Measurements from ENCODE around the gene HTR2B. TPM values are rescaled to one million over a fixed set of nuclear protein-coding genes. Genes with fewer than 3 reads are reported as not detected.
"Not testable (repeated sequence)": the region's sequence is repeated elsewhere in the genome, so short reads cannot be mapped to it uniquely, and the experiment has no call there.

The HTR2B gene
- total RNA-seq (2014; rRNA removed; shearing (Covaris generic); ENCODE audit: low replicate concordance) = 0.12 and 0.51 TPM in 2 replicates

DNA sequence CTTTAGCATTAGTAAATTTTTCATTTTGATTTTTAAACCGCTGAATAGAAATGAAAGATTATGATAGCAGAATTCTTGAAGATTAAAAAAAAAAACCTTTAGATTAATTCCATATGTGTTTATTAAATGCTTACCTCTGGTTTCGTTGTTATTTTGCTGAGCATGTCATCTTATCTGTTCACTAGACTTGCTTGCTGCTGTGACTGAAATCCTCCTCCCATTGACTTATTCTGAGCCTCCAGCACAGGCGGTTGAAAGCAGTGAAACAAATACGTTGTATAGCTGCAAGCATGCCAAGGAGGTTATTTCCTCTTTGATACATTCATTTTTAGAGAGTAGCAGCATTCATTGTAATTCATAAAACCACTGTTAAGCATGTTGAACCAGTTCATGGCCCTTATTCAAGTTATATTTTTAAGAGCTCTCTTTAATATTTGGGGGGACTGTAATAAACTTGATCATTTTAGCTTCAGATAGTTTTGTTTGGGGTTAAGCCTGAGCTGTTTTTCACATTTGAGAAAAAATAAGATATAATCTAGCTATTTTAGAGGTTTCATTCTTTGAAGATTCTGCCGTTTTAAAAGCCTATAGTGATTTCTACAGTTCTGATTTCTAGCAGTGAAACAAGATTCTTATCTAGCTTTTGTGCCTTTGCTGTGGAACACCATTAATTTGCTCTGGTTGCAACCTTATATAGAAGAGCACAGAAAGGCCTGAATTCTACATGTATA lies at the start of gene HTR2B:
HTR2B (minus strand) TSS at position 205 of the 731 bp plus-strand sequence. CDS start 1,278 bp downstream, outside the sequence.
- in situ Hi-C loops (cut with HindIII; ENCODE audit: low pct_unique_long_range_greater_than_20kb, low sequenced_read_pairs) = no loop called here
- DNase-seq (ENCODE audit: low read depth) = no peak

GRCh38 chr2:231174211-231174651 lies 49.4 kb upstream of the HTR2B start:
- no peak for DNase-seq (ENCODE audit: low read depth)
- in situ Hi-C loops (cut with HindIII; ENCODE audit: low pct_unique_long_range_greater_than_20kb, low sequenced_read_pairs) = no loop called here

DNA sequence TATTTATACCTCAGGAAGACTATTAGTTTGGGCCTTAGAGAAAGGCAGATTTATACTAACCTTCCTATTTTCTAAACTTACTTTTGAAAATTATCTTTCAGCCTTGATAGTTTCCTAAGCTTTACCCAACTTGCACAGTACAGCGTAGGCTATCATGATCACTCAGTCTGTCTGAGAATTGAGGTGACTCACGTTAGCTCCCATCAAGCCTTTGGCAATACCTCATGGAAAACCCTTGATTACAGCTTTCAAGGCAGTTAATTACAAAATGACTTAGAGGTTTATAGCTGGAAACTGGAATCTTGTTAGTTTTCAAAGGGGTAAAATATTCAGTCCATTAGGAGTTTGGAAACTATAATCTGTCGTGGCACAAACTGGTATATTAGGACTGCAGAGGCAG lies 47.2 kb upstream of the HTR2B start:
- in situ Hi-C loops (cut with HindIII; ENCODE audit: low pct_unique_long_range_greater_than_20kb, low sequenced_read_pairs) = no loop called here
- DNase-seq (ENCODE audit: low read depth) = no peak

DNA sequence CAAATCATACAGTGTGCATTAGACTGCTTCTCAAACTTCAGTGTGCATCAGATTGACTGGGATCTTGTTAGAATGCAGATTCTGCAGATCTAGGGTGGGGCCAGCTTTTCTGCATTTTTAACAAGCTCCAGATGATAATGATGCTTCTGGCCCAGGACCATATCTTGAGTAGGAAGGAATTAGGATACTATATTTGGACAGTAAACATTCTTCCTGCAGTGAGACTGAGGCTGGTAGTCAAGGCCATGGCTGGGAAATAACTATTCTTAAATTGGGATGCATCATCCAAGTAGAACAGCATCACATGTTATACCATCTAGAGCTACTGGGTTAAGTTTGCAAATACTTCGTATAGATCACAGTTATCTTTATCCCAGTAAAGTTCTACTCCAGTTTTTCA lies 45.2 kb upstream of the HTR2B start:
- in situ Hi-C loops (cut with HindIII; ENCODE audit: low pct_unique_long_range_greater_than_20kb, low sequenced_read_pairs) = no loop called here
- DNase-seq (ENCODE audit: low read depth) = no peak

- in situ Hi-C loops (cut with HindIII; ENCODE audit: low pct_unique_long_range_greater_than_20kb, low sequenced_read_pairs) = no loop called here
- DNase-seq (ENCODE audit: low read depth) = no peak
Observed at GRCh38 chr2:231169488-231169887, 44.6 kb upstream of the HTR2B start.

DNA sequence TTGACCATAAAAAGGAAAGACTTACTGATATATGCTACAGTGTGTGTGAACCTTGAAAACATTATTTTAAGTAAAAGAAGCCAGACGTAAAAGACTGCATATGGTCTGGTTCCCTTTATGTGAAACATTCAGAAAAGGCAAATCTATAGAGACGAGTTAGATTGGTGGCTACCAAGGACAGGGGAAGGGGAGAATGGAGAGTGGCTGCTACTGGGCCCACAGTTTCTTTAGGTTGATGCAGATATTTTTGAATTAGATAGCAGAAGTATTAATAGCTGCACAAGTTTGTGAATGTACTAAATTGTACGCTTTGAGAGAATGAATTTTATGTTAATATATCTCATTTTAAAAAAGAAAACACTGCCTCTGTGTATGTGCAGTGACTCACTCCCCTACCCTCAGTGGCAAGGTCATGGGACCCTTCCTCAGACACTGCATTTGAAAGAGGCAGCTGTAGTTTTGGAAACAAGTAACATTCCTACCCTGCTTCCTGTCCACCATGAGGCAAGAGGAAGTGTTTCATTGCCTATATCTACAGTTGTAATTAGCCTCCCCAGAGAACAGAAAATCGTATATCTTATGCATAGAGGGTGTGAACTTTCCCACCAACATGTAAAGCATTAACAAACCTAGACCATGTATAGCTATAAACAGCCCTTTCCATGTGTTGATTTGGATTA lies 43.8 kb upstream of the HTR2B start:
- in situ Hi-C loops (cut with HindIII; ENCODE audit: low pct_unique_long_range_greater_than_20kb, low sequenced_read_pairs) = no loop called here
- DNase-seq (ENCODE audit: low read depth) = no peak

DNA sequence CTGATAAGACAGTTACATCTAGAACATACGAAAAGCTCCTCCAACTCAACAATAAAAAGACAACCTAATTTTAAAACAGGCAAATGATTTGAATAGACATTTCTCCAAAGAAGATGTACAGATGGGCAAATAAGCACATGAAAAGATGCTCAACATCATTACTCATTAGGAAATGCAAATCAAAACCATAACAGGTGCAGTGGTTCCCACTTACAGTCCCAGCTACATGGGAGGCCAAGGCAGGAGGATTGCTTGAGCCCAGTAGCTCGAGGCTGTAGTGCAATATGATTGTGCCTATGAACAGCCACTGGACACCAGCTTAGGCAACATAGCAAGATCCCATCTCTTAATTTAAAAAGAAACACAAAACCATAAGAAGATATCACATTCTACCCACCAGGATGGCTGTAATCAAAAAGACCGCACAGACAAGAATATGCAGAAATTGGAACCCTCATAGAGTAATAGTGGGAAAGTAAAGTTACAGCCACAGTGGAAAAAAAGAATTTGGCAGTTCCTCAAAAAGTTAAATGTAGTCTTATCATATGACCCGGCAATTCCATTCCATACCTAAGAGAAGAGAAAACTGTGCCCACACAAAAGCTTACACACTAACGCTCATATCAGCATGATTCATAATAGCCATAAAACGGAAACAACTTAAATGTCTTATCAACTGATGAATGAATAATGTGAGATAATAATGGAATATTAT lies 43.1 kb upstream of the HTR2B start:
- no peak for DNase-seq (ENCODE audit: low read depth)
- in situ Hi-C loops (cut with HindIII; ENCODE audit: low pct_unique_long_range_greater_than_20kb, low sequenced_read_pairs) = no loop called here

GRCh38 chr2:231163414-231164095 lies 38.7 kb upstream of the HTR2B start:
- in situ Hi-C loops (cut with HindIII; ENCODE audit: low pct_unique_long_range_greater_than_20kb, low sequenced_read_pairs) = no loop called here

DNA sequence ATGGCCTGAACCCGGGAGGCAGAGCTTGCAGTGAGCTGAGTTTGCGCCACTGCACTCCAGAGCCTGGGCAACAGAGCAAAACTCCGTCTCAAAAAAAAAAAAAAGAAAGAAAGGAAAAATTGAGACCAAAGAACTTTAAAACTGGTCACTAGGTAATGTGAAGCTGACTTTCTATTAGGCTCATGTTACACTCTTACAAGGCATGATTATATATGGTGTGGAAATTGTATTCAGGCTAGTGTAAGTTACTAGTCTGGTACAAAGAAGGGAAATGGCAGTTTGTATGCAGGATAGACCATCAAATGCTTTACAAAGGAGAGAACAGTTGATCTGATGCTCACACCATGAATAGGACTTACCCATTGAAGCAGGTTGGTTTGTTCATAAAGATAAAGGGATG lies 38.2 kb upstream of the HTR2B start:
- no peak for DNase-seq (ENCODE audit: low read depth)
- in situ Hi-C loops (cut with HindIII; ENCODE audit: low pct_unique_long_range_greater_than_20kb, low sequenced_read_pairs) = no loop called here

More at GRCh38 chr2:231163414-231164095, 38.7 kb upstream of the HTR2B start:
- DNase-seq (ENCODE audit: low read depth) = no peak

DNA sequence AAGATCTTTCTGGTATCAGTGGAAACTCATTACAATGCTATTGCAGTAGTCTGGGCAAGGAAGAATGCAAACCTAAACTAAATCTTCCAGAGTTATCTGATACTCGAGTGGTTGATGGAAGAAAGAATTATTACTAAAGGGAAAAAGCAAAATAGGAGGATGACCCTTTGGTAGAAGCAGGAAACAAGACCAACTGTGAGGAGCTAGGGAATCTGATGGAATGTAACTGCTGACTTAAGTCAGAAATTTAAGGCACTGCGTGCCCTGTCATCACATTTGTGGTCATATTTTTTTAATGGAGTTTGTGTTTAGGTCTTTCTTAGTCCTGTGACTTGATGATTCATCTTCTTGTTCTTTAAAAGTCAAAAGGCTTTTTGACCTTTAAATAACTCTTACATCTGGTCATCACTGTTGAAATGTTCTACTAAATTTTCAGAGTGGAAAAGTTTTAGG lies 37.1 kb upstream of the HTR2B start:
- DNase-seq (ENCODE audit: low read depth) = peak; percentile 92
- in situ Hi-C loops (cut with HindIII; ENCODE audit: low pct_unique_long_range_greater_than_20kb, low sequenced_read_pairs) = no loop called here

DNA sequence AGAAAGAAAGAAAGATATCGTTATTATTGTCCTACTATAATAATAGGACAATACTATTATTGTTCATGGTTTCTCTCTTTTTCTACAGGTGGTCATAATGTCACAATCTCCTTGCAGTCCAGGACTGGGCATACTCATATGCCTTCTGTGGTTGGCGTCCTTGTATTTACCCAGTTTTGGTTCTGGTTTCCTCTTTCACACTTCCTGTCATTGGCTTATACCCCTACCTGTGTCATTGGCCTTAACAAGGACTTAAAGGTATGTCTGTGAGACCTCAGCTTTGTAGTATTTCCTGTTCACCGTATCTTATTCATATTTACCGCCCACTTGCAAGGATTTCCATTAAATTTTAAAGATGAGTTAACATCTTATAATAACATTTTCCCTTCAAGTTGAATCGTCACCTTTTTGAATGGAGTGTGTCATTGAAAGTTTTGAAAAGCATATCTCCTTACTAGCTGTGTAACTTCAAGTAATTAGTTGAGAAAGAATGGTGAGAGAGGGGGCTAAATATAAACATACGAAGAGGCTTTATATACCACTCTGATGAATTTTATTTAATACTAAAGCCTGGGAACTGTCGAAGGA lies 36.5 kb upstream of the HTR2B start:
- no peak for DNase-seq (ENCODE audit: low read depth)
- in situ Hi-C loops (cut with HindIII; ENCODE audit: low pct_unique_long_range_greater_than_20kb, low sequenced_read_pairs) = no loop called here

- no peak for DNase-seq (ENCODE audit: low read depth)
- in situ Hi-C loops (cut with HindIII; ENCODE audit: low pct_unique_long_range_greater_than_20kb, low sequenced_read_pairs) = no loop called here
Observed at GRCh38 chr2:231160701-231161100, 35.9 kb upstream of the HTR2B start.

DNA sequence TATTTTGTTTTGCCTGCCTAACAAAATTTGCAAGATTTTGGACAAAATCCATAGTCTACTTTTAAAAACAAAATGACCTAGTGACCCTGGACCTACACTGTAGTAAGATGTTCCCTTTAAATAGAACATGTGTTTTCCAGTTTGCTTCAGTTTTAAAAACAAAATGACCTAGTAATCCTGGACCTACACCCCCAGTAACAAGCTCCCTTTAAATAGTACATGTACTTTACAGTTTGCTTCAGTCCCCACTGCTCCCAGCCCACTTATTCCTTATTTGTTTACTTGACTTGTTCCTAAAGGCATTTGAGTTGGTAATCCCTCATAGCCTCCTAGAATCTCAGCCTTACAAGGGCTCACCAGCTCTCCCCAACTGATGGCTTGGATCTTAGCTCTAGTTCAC lies 34.5 kb upstream of the HTR2B start:
- no peak for DNase-seq (ENCODE audit: low read depth)
- in situ Hi-C loops (cut with HindIII; ENCODE audit: low pct_unique_long_range_greater_than_20kb, low sequenced_read_pairs) = no loop called here

GRCh38 chr2:231152800-231153557 lies 28.1 kb upstream of the HTR2B start:
- DNase-seq (ENCODE audit: low read depth) = no peak

GRCh38 chr2:231146665-231147064 lies 21.8 kb upstream of the HTR2B start:
- no peak for DNase-seq (ENCODE audit: low read depth)
- in situ Hi-C loops (cut with HindIII; ENCODE audit: low pct_unique_long_range_greater_than_20kb, low sequenced_read_pairs) = no loop called here

More at GRCh38 chr2:231152800-231153557, 28.1 kb upstream of the HTR2B start:
- in situ Hi-C loops (cut with HindIII; ENCODE audit: low pct_unique_long_range_greater_than_20kb, low sequenced_read_pairs) = no loop called here

- in situ Hi-C loops (cut with HindIII; ENCODE audit: low pct_unique_long_range_greater_than_20kb, low sequenced_read_pairs) = no loop called here
- peak; percentile 76 for DNase-seq (ENCODE audit: low read depth)
Observed at GRCh38 chr2:231144896-231145295, 20.1 kb upstream of the HTR2B start.

GRCh38 chr2:231140808-231141207 lies 16.0 kb upstream of the HTR2B start:
- in situ Hi-C loops (cut with HindIII; ENCODE audit: low pct_unique_long_range_greater_than_20kb, low sequenced_read_pairs); DNase-seq (ENCODE audit: low read depth): not testable (repeated sequence)
